GM23338 (cell line): ENCODE measurements around the gene ZNF438. TPM values are rescaled to one million over a fixed set of nuclear protein-coding genes. Genes with fewer than 3 reads are reported as not detected.

ENCODE experiments used
- ATAC-seq: fragments of 200-7000 bp; cut with Tn5 transposase; 3 replicates; pipeline ENCODE4 v1.9.1; 2020
- DNase-seq: peaks from one replicate; pipeline ENCODE4 v3.0.0-alpha.2; 2015; ENCODE audit warnings: low spot score
- H2AFZ ChIP-seq: fragments of 200-600 bp; sonication (generic); 2 replicates; pipeline ENCODE4 v1.8.0; 2016; ENCODE audit warnings: antibody characterized with exemption, mild to moderate bottlenecking, moderate library complexity
- H3F3A ChIP-seq: fragments of 200-600 bp; sonication (generic); replicated peaks from 2 replicates; pipeline ENCODE4 v1.8.0; 2017; ENCODE audit warnings: antibody characterized with exemption, mixed run types, low read depth
- H3K27ac ChIP-seq: fragments of 200-600 bp; sonication (generic); 2 replicates; pipeline ENCODE4 v1.6.1; 2016; ENCODE audit warnings: low read depth
- H3K27me3 ChIP-seq: fragments of 200-600 bp; sonication (generic); 2 replicates; pipeline ENCODE4 v1.8.0; 2016; ENCODE audit warnings: mild to moderate bottlenecking, mixed run types, moderate library complexity; ENCODE audit not compliant: insufficient read depth
- H3K36me3 ChIP-seq: fragments of 200-600 bp; sonication (generic); 2 replicates; pipeline ENCODE4 v1.8.0; 2016; ENCODE audit warnings: mild to moderate bottlenecking; ENCODE audit not compliant: insufficient read depth
- H3K4me1 ChIP-seq: fragments of 200-600 bp; sonication (generic); 2 replicates; pipeline ENCODE4 v1.8.0; 2016; ENCODE audit warnings: mild to moderate bottlenecking, moderate library complexity; ENCODE audit not compliant: insufficient read depth
- H3K4me2 ChIP-seq: fragments of 200-600 bp; sonication (generic); 2 replicates; pipeline ENCODE4 v1.7.1; 2017; ENCODE audit warnings: mixed run types
- H3K4me3 ChIP-seq: fragments of 200-600 bp; sonication (generic); 2 replicates; pipeline ENCODE4 v1.6.1; 2016; ENCODE audit warnings: mixed run types
- H3K79me2 ChIP-seq: fragments of 200-600 bp; sonication (generic); replicated peaks from 2 replicates; pipeline ENCODE4 v1.8.0; 2017; ENCODE audit warnings: mild to moderate bottlenecking; ENCODE audit not compliant: insufficient read depth
- H3K9me2 ChIP-seq: fragments of 200-600 bp; sonication (generic); 2 replicates; pipeline ENCODE4 v1.8.0; 2017; ENCODE audit not compliant: insufficient read depth
- H4K20me1 ChIP-seq: fragments of 200-600 bp; sonication (generic); replicated peaks from 2 replicates; pipeline ENCODE4 v1.8.0; 2017; ENCODE audit warnings: mild to moderate bottlenecking; ENCODE audit not compliant: insufficient read depth
- H3K27ac Mint-ChIP-seq: 2 replicates; pipeline ENCODE4 v1.8.0; 2020; ENCODE audit warnings: inconsistent platforms, mild to moderate bottlenecking, moderate library complexity, mixed read lengths
- H3K27me3 Mint-ChIP-seq: 3 replicates; pipeline ENCODE4 v1.8.0; 2022; ENCODE audit warnings: low read depth, mild to moderate bottlenecking, moderate library complexity, mixed read lengths, inconsistent platforms; ENCODE audit not compliant: insufficient read depth, poor library complexity
- H3K36me3 Mint-ChIP-seq: 3 replicates; pipeline ENCODE4 v1.8.0; 2021; ENCODE audit warnings: low read depth, mild to moderate bottlenecking, inconsistent platforms, moderate library complexity, mixed read lengths
- H3K4me1 Mint-ChIP-seq: 3 replicates; pipeline ENCODE4 v1.8.0; 2020; ENCODE audit warnings: mild to moderate bottlenecking, inconsistent platforms, mixed read lengths
- H3K4me3 Mint-ChIP-seq: 3 replicates; pipeline ENCODE4 v1.8.0; 2021; ENCODE audit warnings: moderate library complexity, mild to moderate bottlenecking, inconsistent platforms, mixed read lengths
- H3K9me3 Mint-ChIP-seq: 3 replicates; pipeline ENCODE4 v1.8.0; 2020; ENCODE audit warnings: moderate library complexity, mild to moderate bottlenecking, inconsistent platforms, mixed read lengths
- CREB1 ChIP-seq: fragments of 250-450 bp; sonication (Bioruptor Pico); IDR thresholded peaks from 2 replicates; pipeline ENCODE4 v1.5.0; 2020; ENCODE audit warnings: low read depth, mild to moderate bottlenecking, moderate library complexity
- EZH2 ChIP-seq: fragments of 200-600 bp; sonication (generic); IDR thresholded peaks from one replicate; pipeline ENCODE4 v1.8.0; 2017; ENCODE audit warnings: antibody characterized with exemption, mild to moderate bottlenecking, low read depth; ENCODE audit not compliant: unreplicated experiment
- EZH2phosphoT487 ChIP-seq: fragments of 200-600 bp; sonication (generic); IDR thresholded peaks from one replicate; pipeline ENCODE4 v1.8.1; 2018; ENCODE audit warnings: antibody characterized with exemption; ENCODE audit not compliant: unreplicated experiment
- JUNB ChIP-seq: IDR thresholded peaks from one replicate; pipeline ENCODE4 v1.6.1; 2016; ENCODE audit warnings: antibody characterized with exemption; ENCODE audit not compliant: unreplicated experiment
- NANOG ChIP-seq: IDR thresholded peaks from 2 replicates; pipeline ENCODE4 v1.6.1; 2016; ENCODE audit warnings: antibody characterized with exemption, borderline replicate concordance
- POLR2AphosphoS5 ChIP-seq: IDR thresholded peaks from 2 replicates; pipeline ENCODE4 v1.6.1; 2016; ENCODE audit warnings: antibody characterized with exemption, low read depth
- REST ChIP-seq: IDR thresholded peaks from one replicate; pipeline ENCODE4 v1.6.1; 2018; ENCODE audit warnings: antibody characterized with exemption; ENCODE audit not compliant: unreplicated experiment
- STAT1 ChIP-seq: IDR thresholded peaks from one replicate; pipeline ENCODE4 v1.6.1; 2016; ENCODE audit warnings: antibody characterized with exemption; ENCODE audit not compliant: unreplicated experiment
- ZNF114 ChIP-seq: fragments of 250-450 bp; sonication (Bioruptor Pico); IDR thresholded peaks from 2 replicates; pipeline ENCODE4 v1.5.0; 2020; ENCODE audit warnings: mild to moderate bottlenecking, moderate library complexity
- ZNF331 ChIP-seq: fragments of 250-450 bp; sonication (Bioruptor Pico); IDR thresholded peaks from 2 replicates; pipeline ENCODE4 v1.5.0; 2020; ENCODE audit warnings: low read depth, mild to moderate bottlenecking, moderate library complexity
- polyA plus RNA-seq: library from polyadenylated mRNA; unstranded; fragments of >200 nt; fragmentation: Nextera tagmentation; extraction: Ambion mirVana; gene quantifications from 2 replicates; pipeline ENCODE4 v1.2.1, GENCODE V29; 2016
- total RNA-seq: library from RNA; depleted of rRNA; stranded (reverse); fragments of >200 nt; shearing (Covaris generic); gene quantifications from 2 replicates; pipeline ENCODE4 v1.2.3, GENCODE V29; 2014
- TF ChIP-seq, protein P1 (sequence below): fragments of 250-450 bp; sonication (Bioruptor Pico); IDR thresholded peaks from 2 replicates; pipeline ENCODE4 v1.5.0; 2020; ENCODE audit warnings: mild to moderate bottlenecking, moderate library complexity
- TF ChIP-seq, protein P2 (sequence below), 2 experiments: fragments of 200-600 bp in 1 of 2; sonication (generic) in 1 of 2; conservative IDR thresholded peaks; 2 replicates each; pipeline versions ENCODE4 v1.5.1 to v1.6.1; 2016 to 2017; ENCODE audit warnings: antibody characterized with exemption in 2 of 2, low read depth in 2 of 2, mild to moderate bottlenecking in 2 of 2, moderate library complexity in 1 of 2
- TF ChIP-seq, protein P3 (sequence below): IDR thresholded peaks from 2 replicates; pipeline ENCODE4 v1.6.1; 2016; ENCODE audit warnings: antibody characterized with exemption

ZNF438 gene
- total and polyA plus RNA-seq, 2 experiments from 2014 or later: 0.91 to 0.94 TPM

DNA sequence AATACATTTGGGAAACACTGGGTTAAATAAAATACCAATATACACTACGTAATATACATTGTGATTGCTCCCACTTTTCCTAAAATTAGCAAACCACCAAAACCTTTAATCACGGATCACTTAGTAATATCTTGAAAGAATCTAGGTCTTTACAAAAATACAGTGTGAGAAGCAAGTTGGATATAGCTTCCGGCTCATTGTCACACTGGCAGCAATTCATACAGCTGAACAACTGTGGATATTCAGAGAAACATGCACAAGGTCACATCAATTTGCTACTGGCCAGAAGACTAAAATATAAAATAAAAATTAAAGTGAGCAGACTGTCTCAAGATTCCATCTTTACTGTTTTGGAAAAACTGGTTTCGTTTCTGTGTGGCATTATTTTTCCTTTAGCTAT is 69.1 kb downstream of the ZNF438 start:
- Histone ChIP-seq H3K79me2 (no peaks in the 10 kb centered on the region), H2AFZ (no peak overlapping the region), H3K27ac (no peak overlapping the region), H3K27me3 (no peaks in the 10 kb centered on the region), H3K4me3 (no peak overlapping the region), H3F3A (no peaks in the 10 kb centered on the region), H3K36me3 (no peaks in the 10 kb centered on the region), H3K9me2 (no peaks in the 10 kb centered on the region; the same call in 1 of the 2 replicates), H3K4me1 (no peaks in the 10 kb centered on the region), H4K20me1 (no peaks in the 10 kb centered on the region), H3K4me2 (no peak overlapping the region)
- Mint-ChIP-seq H3K4me1 (peaks cover under 1% of the 10 kb centered on the region; the same call in 2 of the 3 replicates), H3K4me3 (no peak overlapping the region), H3K27ac (no peak overlapping the region), H3K9me3 (no peaks in the 10 kb centered on the region; the same call in 2 of the 3 replicates), H3K36me3 (no peaks in the 10 kb centered on the region), H3K27me3 (no peaks in the 10 kb centered on the region)
- no peak for DNase-seq
- TF ChIP-seq, protein P1, sequence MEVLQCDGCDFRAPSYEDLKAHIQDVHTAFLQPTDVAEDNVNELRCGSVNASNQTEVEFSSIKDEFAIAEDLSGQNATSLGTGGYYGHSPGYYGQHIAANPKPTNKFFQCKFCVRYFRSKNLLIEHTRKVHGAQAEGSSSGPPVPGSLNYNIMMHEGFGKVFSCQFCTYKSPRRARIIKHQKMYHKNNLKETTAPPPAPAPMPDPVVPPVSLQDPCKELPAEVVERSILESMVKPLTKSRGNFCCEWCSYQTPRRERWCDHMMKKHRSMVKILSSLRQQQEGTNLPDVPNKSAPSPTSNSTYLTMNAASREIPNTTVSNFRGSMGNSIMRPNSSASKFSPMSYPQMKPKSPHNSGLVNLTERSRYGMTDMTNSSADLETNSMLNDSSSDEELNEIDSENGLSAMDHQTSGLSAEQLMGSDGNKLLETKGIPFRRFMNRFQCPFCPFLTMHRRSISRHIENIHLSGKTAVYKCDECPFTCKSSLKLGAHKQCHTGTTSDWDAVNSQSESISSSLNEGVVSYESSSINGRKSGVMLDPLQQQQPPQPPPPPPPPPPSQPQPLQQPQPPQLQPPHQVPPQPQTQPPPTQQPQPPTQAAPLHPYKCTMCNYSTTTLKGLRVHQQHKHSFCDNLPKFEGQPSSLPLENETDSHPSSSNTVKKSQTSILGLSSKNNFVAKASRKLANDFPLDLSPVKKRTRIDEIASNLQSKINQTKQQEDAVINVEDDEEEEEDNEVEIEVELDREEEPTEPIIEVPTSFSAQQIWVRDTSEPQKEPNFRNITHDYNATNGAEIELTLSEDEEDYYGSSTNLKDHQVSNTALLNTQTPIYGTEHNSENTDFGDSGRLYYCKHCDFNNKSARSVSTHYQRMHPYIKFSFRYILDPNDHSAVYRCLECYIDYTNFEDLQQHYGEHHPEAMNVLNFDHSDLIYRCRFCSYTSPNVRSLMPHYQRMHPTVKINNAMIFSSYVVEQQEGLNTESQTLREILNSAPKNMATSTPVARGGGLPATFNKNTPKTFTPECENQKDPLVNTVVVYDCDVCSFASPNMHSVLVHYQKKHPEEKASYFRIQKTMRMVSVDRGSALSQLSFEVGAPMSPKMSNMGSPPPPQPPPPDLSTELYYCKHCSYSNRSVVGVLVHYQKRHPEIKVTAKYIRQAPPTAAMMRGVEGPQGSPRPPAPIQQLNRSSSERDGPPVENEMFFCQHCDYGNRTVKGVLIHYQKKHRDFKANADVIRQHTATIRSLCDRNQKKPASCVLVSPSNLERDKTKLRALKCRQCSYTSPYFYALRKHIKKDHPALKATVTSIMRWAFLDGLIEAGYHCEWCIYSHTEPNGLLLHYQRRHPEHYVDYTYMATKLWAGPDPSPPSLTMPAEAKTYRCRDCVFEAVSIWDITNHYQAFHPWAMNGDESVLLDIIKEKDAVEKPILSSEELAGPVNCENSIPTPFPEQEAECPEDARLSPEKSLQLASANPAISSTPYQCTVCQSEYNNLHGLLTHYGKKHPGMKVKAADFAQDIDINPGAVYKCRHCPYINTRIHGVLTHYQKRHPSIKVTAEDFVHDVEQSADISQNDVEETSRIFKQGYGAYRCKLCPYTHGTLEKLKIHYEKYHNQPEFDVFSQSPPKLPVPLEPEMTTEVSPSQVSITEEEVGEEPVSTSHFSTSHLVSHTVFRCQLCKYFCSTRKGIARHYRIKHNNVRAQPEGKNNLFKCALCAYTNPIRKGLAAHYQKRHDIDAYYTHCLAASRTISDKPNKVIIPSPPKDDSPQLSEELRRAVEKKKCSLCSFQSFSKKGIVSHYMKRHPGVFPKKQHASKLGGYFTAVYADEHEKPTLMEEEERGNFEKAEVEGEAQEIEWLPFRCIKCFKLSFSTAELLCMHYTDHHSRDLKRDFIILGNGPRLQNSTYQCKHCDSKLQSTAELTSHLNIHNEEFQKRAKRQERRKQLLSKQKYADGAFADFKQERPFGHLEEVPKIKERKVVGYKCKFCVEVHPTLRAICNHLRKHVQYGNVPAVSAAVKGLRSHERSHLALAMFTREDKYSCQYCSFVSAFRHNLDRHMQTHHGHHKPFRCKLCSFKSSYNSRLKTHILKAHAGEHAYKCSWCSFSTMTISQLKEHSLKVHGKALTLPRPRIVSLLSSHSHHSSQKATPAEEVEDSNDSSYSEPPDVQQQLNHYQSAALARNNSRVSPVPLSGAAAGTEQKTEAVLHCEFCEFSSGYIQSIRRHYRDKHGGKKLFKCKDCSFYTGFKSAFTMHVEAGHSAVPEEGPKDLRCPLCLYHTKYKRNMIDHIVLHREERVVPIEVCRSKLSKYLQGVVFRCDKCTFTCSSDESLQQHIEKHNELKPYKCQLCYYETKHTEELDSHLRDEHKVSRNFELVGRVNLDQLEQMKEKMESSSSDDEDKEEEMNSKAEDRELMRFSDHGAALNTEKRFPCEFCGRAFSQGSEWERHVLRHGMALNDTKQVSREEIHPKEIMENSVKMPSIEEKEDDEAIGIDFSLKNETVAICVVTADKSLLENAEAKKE (CRISPR knock-in tag): no peak
- TF ChIP-seq, protein P2, sequence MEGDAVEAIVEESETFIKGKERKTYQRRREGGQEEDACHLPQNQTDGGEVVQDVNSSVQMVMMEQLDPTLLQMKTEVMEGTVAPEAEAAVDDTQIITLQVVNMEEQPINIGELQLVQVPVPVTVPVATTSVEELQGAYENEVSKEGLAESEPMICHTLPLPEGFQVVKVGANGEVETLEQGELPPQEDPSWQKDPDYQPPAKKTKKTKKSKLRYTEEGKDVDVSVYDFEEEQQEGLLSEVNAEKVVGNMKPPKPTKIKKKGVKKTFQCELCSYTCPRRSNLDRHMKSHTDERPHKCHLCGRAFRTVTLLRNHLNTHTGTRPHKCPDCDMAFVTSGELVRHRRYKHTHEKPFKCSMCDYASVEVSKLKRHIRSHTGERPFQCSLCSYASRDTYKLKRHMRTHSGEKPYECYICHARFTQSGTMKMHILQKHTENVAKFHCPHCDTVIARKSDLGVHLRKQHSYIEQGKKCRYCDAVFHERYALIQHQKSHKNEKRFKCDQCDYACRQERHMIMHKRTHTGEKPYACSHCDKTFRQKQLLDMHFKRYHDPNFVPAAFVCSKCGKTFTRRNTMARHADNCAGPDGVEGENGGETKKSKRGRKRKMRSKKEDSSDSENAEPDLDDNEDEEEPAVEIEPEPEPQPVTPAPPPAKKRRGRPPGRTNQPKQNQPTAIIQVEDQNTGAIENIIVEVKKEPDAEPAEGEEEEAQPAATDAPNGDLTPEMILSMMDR (conservative IDR thresholded peaks at IDR 0.05; ENCODE audit: low read depth in 2 of 2): no peak
- TF ChIP-seq ZNF114 (CRISPR knock-in tag) (no peak), POLR2AphosphoS5 (no peak), CREB1 (CRISPR knock-in tag) (no peak), JUNB (no peak), ZNF331 (CRISPR knock-in tag) (no peak), REST (no peak), STAT1 (no peak), EZH2phosphoT487 (no peak), NANOG (no peak), EZH2 (no peak)
- TF ChIP-seq, protein P3, sequence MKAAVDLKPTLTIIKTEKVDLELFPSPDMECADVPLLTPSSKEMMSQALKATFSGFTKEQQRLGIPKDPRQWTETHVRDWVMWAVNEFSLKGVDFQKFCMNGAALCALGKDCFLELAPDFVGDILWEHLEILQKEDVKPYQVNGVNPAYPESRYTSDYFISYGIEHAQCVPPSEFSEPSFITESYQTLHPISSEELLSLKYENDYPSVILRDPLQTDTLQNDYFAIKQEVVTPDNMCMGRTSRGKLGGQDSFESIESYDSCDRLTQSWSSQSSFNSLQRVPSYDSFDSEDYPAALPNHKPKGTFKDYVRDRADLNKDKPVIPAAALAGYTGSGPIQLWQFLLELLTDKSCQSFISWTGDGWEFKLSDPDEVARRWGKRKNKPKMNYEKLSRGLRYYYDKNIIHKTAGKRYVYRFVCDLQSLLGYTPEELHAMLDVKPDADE: no peak
- no peak for ATAC-seq
